22Rv1 (cell line): ENCODE measurements around the gene UCHL3.

Experiments used
- ZFX ChIP-seq: fragments of 450-650 bp; IDR thresholded peaks from 2 replicates; pipeline ENCODE4 v1.6.1; 2017; ENCODE audit warnings: antibody characterized with exemption, borderline replicate concordance
- TF ChIP-seq, protein P1 (sequence below): fragments of 450-650 bp; IDR thresholded peaks from 2 replicates; pipeline ENCODE4 v1.5.1; 2017; ENCODE audit warnings: mild to moderate bottlenecking

- TF ChIP-seq, protein P1, sequence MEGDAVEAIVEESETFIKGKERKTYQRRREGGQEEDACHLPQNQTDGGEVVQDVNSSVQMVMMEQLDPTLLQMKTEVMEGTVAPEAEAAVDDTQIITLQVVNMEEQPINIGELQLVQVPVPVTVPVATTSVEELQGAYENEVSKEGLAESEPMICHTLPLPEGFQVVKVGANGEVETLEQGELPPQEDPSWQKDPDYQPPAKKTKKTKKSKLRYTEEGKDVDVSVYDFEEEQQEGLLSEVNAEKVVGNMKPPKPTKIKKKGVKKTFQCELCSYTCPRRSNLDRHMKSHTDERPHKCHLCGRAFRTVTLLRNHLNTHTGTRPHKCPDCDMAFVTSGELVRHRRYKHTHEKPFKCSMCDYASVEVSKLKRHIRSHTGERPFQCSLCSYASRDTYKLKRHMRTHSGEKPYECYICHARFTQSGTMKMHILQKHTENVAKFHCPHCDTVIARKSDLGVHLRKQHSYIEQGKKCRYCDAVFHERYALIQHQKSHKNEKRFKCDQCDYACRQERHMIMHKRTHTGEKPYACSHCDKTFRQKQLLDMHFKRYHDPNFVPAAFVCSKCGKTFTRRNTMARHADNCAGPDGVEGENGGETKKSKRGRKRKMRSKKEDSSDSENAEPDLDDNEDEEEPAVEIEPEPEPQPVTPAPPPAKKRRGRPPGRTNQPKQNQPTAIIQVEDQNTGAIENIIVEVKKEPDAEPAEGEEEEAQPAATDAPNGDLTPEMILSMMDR: no peak
- TF ChIP-seq ZFX: no peak
Measured at GRCh38 chr13:75583091-75583490, 33.5 kb downstream of the UCHL3 start.
